NCI-H2107 treated with DMSO at 0.1 percent for 48 hours (cell line): ENCODE measurements around the gene ALDH1A3.

Experiments used
- DNase-seq: peaks from one replicate; lab custom pipeline; 2025; ENCODE audit not compliant: unreplicated experiment; lab: John Stamatoyannopoulos, UW

The ALDH1A3 gene

DNA sequence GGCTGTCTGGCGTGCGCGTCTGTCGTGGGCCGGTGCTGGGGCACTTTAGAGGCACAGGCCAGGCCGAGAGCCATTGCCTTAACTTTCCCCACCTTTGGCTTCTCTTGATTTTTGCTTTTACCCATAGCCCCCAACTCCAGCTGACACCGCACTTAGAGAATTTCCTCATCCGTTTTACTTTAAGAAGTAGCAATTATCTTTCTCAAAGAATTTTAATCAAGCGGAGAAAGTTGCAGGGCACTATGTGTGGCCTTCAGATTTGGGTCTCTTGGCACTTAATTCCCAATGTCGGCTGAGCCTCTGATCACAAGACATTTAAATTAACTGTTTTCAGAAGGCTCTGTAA lies 1.2 kb downstream of the ALDH1A3 start:
- DNase-seq: no peak

DNA sequence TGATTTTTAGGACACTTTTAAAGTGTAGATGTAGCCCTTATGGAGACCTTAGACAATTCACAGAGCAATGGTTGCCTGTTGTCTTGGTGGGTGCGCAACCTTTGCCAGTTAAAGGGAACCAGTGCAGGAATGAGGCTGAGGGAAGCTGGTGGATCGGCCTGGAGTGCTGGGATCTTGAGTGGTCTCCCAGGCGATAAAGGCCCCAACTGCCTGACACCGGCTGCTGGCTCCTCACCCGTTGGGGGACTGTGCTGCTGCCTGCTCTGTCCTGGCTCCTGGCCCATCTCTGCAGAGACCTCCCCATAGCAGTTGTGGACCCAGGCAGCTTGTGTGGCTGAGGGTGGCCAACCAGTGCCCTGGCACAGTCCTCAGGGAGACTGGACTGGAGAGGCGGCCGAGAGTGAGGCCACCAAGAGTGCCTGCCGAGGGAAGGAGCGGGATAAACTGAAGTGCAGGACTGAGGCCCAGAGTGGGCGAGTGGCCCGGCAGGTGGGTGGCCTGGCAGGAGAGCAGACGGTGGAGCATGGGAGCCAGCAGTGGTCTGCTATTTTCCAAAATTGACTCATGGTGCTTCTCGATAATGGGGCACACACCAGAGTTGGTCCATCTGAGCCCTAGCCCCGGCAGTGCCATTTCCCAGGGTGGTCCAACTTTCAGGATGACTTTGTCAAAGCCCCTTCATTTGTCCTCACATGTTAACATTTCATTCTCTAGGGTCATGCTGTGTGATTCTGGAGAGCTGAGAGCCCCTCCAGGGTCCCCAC lies 2.1 kb downstream of the ALDH1A3 start:
- no peak for DNase-seq

DNA sequence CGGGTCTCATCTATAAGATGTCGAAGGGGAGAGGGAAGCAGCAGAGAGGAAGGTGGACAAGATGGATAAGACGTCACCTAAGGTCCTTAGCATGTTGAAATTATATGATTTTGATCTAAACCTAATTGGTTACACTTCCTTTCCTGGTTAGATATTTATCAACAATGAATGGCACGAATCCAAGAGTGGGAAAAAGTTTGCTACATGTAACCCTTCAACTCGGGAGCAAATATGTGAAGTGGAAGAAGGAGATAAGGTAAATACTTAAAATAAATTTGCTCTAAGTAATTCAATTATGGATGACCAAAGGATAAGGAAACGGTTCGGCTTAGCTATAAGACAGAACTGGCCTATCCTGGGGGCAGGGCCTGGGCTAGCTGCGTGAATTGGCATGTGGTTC lies 5.5 kb downstream of the ALDH1A3 start:
- DNase-seq: no peak

DNA sequence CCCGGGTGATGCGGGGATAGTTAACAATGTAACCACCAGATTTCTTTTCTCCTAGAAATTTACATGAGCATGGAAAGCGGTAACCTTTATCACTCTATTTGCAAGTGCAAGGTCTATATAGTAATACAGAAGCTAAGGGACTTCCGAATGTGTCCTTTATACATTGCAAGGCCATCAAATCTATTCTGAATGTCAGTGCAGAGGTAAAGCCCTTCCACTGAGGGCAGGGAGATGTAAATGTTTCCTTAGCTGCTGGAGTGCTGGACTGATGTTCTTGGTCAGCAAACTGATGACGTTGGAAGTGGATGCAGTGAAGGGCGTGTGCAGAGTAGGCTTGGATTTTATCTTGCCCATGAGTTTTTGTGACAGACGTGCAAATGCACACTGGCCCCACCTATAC lies 6.2 kb downstream of the ALDH1A3 start:
- DNase-seq: no peak

DNA sequence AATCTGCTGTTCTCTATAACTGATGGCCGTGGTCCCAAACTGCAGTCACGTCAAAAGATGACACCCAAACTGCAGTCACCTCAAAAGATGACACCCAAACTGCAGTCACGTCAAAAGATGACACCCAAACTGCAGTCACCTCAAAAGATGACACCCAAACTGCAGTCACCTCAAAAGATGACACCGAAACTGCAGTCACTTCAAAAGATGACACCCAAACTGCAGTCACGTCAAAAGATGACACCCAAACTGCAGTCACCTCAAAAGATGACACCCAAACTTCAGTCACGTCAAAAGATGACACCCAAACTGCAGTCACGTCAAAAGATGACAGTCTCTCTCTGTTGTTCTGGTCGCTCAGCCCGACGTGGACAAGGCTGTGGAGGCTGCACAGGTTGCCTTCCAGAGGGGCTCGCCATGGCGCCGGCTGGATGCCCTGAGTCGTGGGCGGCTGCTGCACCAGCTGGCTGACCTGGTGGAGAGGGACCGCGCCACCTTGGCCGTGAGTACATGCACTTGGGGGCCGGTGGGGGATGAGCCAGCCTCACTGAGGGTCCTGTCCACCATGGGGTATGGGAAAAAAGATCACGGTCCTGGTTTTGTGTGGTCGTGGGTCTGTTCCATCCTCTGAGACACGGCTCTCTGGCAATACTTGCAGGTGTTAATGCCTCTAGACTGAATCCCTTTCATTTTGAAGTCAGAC lies 7.7 kb downstream of the ALDH1A3 start:
- no peak for DNase-seq

DNA sequence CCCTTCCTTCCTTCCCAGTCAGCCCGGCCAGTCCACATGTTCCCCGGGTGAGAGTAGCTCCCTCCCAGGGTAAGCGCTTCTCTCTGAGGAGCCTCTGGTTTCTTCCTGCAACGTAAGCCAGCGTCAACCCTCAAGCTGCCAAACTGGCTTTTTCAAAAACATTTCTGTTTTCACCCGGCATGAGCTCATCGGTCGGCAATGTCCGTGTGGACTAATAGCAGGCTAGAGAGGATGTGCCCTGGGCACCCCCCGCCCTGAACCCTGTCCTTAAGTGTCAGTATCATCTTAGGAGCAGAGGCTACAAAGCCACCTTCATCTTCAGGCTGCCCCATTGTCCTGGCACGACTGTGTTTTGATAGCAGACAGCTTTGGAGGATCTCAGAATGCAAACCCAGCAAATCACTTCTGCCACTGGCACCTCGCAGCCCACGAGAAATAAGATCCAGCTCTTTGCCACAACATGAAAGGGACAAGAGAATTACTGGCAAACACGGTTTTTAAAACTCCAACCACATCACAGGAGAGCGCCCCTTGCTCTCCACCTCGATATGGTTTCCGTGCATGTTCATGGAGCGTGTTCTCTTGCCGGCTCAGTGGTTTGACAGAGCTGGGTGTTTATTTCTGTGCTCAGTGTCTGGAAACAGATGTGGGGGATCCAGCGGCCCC lies 9.9 kb downstream of the ALDH1A3 start:
- no peak for DNase-seq

DNA sequence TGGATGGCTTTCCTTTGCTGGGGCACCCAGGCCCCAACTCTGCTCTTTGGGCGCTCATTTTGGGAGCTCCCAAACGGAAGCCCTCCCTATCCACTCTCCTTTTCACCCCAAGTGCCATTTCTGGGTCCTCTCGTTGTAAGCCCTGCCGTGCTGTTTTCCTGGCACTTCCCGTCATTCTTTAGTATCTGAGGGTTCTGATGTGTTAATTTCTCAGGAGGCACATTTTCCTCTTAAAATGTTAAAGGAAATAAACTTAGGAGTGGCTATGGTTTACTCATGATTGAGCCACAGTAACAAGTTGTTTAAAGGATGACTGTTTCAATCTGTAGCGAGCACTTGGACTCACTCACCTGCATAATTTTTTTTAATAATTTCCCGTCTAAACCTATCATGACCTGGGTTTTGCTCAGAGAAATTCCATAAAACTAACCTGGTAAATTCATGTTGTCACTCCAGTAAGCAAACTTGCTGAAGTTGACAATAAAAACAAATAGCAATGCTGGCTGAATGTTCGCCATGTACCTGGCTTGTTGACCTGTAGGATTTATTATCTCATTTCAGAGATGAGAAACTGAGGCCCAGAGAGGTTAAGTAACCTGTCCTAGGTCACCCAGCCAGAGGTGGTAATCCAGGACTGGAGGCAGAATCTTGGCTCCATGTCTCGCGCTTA lies 10.6 kb downstream of the ALDH1A3 start:
- DNase-seq: no peak

DNA sequence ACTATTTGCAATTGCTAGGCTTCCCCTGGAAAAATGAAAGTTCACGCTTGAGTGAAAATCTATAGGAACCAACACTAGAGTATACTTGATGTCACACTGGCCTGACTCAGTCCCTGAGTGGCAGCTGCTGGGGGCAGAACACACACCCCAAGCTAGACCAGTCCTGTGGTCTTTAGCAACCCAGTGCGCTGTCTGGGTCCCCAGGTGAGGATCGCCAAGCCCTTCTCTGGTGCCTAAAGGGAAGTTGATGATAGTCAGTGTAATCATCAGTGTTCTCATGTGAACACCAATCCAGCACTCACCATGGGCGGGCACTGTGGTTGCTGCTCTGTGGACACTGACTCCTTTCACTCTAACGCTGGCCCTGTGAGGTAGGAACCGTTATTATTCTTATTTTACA lies 11.2 kb downstream of the ALDH1A3 start:
- DNase-seq: no peak

DNA sequence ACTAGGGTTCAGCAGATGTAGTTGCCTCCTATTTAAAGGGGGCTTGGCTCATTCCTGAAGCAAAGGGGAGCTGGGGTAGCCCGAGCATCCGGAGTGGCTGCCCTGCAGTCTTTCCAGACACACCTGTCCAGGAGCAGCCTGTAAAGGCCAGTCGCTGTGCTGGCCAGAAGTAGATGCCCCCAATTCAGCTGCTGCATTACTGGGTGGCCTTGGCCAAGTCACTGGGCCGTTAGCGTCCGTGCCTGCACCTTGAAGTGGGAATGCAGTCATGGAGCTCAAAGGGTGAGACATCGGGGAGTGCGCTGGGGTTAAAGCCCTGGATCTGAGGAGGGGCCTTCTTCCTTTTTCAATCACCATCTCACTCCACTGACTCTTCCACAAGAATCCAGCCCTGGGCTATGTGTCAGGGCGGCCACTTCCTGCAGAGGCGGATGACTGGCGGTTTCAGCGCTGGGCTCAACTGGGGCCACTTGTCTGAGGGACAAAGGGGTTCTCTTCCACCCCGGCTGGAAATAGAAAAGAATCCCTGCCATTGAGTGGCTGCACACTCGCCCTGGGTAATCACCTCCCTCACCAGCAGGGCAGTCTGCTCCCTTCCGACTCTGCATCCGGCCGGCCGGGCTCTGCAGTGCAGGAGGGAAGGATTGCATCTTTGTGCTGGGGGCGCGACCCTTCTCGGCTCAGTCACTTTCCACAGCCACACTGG lies 11.8 kb downstream of the ALDH1A3 start:
- DNase-seq: no peak

DNA sequence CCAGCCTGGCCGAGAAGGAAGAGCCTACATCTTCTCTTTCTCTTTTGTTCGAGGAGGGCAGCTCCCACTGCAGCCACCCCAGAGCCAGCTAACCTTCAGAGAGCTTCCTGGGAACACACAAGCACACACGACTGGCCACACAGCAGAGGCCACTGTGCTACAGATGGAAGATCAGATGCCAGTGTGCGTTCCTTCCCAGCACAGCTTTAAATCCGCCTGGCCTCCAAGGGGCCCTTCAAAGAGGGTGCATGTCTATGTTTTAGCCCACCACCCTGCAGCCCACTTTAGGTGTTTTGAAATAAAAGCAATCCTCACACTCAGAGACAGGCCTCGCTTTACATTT lies 12.4 kb downstream of the ALDH1A3 start:
- DNase-seq: no peak

DNA sequence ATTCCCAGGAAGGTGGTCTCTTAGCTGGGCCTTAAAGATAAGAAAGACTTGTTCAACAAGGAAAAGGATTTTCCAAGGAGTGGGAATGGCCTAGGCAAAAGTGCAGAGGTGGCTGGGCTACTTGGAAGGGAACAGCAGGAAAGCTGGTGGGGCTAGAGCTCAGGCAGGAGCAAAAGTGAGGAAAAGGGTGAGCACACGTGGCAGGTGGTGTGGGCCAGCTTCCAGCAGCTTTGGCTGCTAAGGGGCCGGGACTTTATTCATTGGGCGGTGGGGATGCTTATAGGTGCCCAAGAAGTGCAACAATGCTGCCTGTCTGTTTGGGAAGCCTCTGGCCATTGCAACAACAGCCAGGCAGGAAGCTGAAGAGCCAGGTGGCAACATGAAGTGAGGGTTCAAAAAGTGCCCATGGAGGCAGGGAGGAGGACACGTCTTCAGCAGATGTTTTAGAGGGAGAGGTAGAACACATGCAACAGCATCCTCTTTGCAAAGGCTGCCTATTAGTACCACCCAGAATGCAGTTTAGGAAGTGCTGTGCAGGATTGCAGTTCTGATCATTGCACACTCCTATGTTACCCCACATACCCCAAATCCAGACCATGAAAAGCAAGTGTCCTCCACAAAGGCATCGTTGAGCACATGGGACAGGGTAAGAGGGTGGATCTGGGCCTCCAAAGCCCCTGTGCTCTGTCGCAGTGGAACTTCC lies 13.8 kb downstream of the ALDH1A3 start:
- DNase-seq: no peak

DNA sequence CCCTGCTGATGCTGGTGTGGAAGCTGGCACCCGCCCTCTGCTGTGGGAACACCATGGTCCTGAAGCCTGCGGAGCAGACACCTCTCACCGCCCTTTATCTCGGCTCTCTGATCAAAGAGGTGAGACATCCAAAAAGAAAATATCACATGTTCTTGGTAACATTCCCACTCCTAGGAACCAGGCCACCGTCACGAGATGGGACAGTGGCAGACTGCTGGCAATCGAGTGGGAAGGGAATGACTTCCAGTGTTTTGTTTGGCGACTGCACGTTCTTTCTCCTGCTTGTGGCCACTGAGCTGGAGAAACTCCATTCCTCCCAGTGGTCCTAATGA lies 14.3 kb downstream of the ALDH1A3 start:
- no peak for DNase-seq

DNA sequence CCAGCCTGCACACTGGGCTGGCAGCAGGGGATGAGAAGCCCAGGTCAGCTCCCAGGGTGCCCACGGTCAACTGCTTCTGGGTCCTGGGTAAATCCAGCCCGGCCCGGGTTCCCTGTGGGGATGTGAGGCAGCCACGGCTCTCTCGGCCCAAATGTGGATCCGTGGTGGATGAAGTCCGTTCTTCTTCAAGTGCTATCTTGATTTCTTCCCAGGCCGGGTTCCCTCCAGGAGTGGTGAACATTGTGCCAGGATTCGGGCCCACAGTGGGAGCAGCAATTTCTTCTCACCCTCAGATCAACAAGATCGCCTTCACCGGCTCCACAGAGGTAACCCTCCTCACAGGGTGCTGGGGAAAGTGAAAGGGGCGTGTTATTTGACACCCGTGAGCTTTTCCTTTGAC lies 16.1 kb downstream of the ALDH1A3 start:
- no peak for DNase-seq

DNA sequence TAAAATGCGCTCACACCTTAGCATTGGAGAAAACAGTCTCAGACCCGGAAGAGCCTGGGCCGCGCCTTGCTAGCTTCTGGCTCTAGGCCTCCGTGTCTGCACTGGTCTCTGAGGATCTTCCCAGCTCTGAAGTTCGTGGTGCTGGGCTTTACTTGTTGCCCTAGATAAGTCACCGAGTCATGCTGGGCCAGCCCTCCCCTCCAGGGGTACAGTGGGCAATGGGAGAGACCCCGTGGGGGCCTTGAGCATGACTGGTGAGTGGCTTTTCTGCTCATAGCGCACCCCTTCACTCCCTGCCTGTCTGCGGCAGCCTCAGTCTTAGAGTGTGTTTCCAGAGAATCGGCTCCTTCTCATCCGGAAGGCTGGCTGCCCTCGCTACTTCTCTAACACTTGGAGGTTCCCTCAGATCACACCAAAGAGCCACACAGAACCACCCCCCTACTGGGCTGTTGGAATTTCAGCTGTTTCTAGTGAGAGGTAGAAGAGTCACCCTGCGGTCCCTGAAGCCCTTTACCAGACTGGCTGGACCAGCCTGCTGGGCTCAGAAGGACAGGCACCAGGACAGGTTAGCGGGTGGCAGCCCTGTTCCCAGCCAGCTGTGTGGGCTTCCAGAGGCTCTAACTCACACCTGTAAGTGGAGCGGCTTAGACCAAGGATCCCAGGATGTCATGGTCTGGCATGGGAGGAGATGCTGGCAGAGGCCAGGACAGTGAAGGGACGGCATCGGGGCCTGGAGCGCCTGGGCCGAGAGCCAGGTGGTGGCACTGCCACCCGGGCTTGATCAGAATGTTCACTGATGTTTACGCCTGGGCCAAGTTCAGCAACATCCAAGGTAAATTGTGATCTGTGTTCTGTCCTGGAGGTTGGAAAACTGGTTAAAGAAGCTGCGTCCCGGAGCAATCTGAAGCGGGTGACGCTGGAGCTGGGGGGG lies 17.9 kb downstream of the ALDH1A3 start:
- DNase-seq: no peak

DNA sequence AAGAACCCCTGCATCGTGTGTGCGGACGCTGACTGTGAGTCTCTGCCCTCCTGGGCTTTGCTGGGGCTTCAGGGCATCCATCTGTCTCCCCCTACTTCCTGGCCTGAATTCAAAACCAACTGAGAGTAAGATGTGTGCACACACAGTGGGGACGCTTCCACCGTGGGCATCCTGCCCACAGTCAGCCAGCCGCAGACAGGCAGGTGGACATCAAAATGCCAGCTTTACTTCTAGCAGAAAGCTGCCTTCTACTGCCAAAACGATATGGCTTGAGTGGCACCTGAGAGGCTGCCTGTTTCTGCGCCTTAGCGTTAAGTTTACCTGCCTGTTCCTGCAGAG lies 18.5 kb downstream of the ALDH1A3 start:
- no peak for DNase-seq

DNA sequence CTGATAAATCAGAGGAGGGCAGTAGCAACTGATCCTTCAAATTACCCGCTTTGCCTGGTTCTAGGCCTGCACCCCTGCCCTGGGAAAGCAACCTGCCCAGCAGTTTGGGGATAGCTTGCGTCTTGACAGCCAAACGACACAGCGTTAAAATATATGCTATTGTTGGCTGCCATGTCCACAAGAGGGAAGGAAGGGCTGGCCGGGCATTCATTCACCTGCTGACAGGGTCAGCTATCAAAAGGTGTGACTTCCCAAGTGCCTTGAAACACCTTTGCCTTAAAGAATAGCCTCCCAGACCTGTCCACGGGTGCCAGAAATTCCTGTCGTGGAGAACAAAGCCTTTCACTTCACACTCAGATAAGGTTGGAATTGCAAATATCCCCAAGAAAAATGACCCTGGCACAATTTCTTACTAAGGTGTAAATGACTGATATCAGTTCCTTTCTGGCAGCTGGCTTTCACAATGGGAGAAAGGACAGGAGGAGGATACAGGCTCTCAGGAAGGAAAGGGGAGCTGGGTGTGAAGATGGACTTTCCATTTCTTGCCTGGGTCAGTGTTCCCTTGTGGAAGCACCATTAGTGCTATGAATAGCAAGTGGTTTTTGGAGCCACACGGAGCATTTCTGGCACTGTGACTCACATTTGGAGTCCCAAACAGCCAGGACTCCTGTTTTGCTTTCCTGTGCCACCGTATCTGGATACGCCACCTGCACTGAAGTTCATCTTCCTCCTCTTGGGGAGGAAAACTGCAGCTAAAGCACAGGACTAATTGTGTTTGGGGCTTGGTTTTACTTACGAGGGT lies 19.2 kb downstream of the ALDH1A3 start:
- no peak for DNase-seq

DNA sequence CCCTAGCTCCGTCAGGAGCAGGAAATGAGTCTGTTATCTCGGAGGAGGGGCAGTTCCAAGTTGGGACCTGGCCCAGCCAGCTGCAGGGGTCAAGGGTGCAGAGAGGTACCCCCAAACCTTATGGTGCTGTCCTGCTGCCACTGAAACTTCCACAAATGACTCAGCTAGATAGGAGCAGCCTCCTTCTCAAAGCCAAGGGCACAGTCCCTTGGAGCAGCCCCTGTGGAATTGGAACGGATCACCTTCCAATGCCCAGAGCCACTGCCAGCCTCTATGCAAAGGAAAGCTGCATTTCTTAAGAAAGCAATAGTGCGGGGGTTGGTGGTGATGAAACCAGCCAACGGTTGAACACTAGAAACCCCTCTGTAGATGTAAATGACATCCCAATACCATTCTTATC lies 20.0 kb downstream of the ALDH1A3 start:
- DNase-seq: no peak

DNA sequence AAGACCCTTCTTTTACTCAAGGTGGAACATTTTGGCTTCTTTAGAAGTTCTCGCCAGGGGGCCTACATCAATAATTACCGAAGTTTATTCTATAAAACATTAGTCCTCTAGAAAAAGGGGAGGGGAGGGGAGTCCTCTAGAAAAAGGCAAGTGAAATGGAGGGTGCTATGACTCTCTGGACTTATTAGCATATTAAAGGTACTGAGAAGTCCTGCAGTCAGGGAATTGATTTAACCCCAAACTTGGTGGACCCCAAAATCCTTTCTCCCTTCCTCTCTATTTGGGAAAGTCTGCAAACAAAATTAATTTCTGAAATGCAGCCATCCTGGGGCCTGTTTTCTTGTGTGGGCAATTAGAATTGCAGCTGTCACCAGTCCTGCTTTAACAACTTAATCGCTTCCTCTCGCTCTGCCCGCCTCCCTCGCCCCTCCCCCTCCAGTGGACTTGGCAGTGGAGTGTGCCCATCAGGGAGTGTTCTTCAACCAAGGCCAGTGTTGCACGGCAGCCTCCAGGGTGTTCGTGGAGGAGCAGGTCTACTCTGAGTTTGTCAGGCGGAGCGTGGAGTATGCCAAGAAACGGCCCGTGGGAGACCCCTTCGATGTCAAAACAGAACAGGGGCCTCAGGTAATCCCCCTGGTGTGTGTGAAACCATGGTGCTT lies 20.6 kb downstream of the ALDH1A3 start:
- no peak for DNase-seq

DNA sequence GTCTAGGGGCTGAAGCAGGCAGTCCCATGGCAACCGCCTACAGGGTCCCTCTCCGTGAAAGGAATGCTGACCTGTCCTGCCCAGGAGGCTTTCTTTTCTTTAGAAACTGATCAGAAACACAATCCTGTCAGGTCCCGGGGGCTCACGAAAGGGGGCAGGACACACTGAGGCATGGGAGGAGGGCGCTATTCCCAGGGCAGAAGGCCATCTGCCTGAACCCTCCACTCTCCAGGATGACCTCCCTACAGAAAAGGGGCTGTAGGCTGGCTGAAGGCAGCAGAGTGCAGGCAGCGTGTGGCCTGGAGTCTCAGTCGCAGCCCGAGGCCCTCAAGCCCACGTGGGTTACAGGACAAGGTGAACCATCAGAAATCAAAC lies 21.2 kb downstream of the ALDH1A3 start:
- DNase-seq: no peak
